Measurements from ENCODE around the gene NUTM2A. TPM values are rescaled to one million over a fixed set of nuclear protein-coding genes. Genes with fewer than 3 reads are reported as not detected.
"Not testable (repeated sequence)": the region's sequence is repeated elsewhere in the genome, so short reads cannot be mapped to it uniquely, and the experiment has no call there.

The NUTM2A gene
- total RNA-seq, 1 experiment from 2014 or later, result 0.83 TPM

GRCh38 chr10:87211848-87212247 is 13.4 kb upstream of the NUTM2A start:
- not testable (repeated sequence) for H3K23me2 ChIP-seq (ENCODE audit: insufficient read length, low read depth, low read length, poor library complexity, severe bottlenecking); H4K91ac ChIP-seq (ENCODE audit: insufficient read length, low read depth, low read length); H3K36me3 Mint-ChIP-seq (ENCODE audit: insufficient read depth in 1 of 3, low read depth in 3 of 3); H3K4me1 Mint-ChIP-seq; H3K79me1 ChIP-seq (ENCODE audit: insufficient read depth, low read depth, low read length, poor library complexity, severe bottlenecking); DNase-seq; H2BK5ac ChIP-seq (ENCODE audit: insufficient read length, low read length); H3K27me3 Mint-ChIP-seq (ENCODE audit: low read depth); H3T11ph ChIP-seq (ENCODE audit: low read length); H2BK15ac ChIP-seq (ENCODE audit: low read depth, low read length); H2BK120ac ChIP-seq (ENCODE audit: low read depth, low read length, poor library complexity, severe bottlenecking); H4K8ac ChIP-seq (replicated peaks; ENCODE audit: insufficient read length, low read depth, low read length); H3K9me3 ChIP-seq (ENCODE audit: control insufficient read depth, low read depth, low read length); H3K9ac ChIP-seq (ENCODE audit: extremely low read depth, insufficient read length, low read length); H4K5ac ChIP-seq (ENCODE audit: insufficient read length, low read depth, low read length); H3K27me3 ChIP-seq (ENCODE audit: insufficient read depth, low read length); H3K18ac ChIP-seq (ENCODE audit: insufficient read length, low read depth, low read length); H3K56ac ChIP-seq (ENCODE audit: insufficient read length, low read depth, low read length); H2AK5ac ChIP-seq (ENCODE audit: insufficient read length, low read length); H2BK12ac ChIP-seq (ENCODE audit: insufficient read length, low read depth, low read length); H3K79me2 ChIP-seq (ENCODE audit: insufficient read depth, low read length); H3K9me3 Mint-ChIP-seq; H2AFZ ChIP-seq (ENCODE audit: low read length); H4K20me1 ChIP-seq (ENCODE audit: control insufficient read depth, insufficient read depth, insufficient read length); H3K27ac Mint-ChIP-seq; H3K4ac ChIP-seq (ENCODE audit: low read depth, low read length); H3K27ac ChIP-seq (ENCODE audit: insufficient read length, low read depth, low read length); H3K14ac ChIP-seq (ENCODE audit: insufficient read depth, low read length); H3K4me2 ChIP-seq (ENCODE audit: insufficient read depth, insufficient read length, low read length); H3K4me1 ChIP-seq (ENCODE audit: insufficient read depth, low read length); H2BK20ac ChIP-seq (ENCODE audit: low read depth, low read length, poor library complexity, severe bottlenecking); H3K4me3 Mint-ChIP-seq; H3K23ac ChIP-seq (ENCODE audit: insufficient read length, low read depth, low read length)
- no CpG with 5 or more reads among the region's 2 CpGs for WGBS (ENCODE audit: extremely low coverage, insufficient read length, low lambda C conversion rate)

- H3K36me3 Mint-ChIP-seq (ENCODE audit: insufficient read depth in 1 of 3, low read depth in 3 of 3); H2BK120ac ChIP-seq (ENCODE audit: low read depth, low read length, poor library complexity, severe bottlenecking); H3K4ac ChIP-seq (ENCODE audit: low read depth, low read length); H3K4me1 Mint-ChIP-seq; H2BK5ac ChIP-seq (ENCODE audit: insufficient read length, low read length); H3K27ac ChIP-seq (ENCODE audit: insufficient read length, low read depth, low read length); H3K79me1 ChIP-seq (ENCODE audit: insufficient read depth, low read depth, low read length, poor library complexity, severe bottlenecking); H4K5ac ChIP-seq (ENCODE audit: insufficient read length, low read depth, low read length); H3K27ac Mint-ChIP-seq; H3K18ac ChIP-seq (ENCODE audit: insufficient read length, low read depth, low read length); DNase-seq; H3K9me3 ChIP-seq (ENCODE audit: control insufficient read depth, low read depth, low read length); H2AFZ ChIP-seq (ENCODE audit: low read length); H3K9ac ChIP-seq (ENCODE audit: extremely low read depth, insufficient read length, low read length); H3K14ac ChIP-seq (ENCODE audit: insufficient read depth, low read length); H4K20me1 ChIP-seq (ENCODE audit: control insufficient read depth, insufficient read depth, insufficient read length); H3K9me3 Mint-ChIP-seq; H4K8ac ChIP-seq (replicated peaks; ENCODE audit: insufficient read length, low read depth, low read length); H3K23me2 ChIP-seq (ENCODE audit: insufficient read length, low read depth, low read length, poor library complexity, severe bottlenecking); H3T11ph ChIP-seq (ENCODE audit: low read length); H2BK15ac ChIP-seq (ENCODE audit: low read depth, low read length); H3K27me3 Mint-ChIP-seq (ENCODE audit: low read depth); H2AK5ac ChIP-seq (ENCODE audit: insufficient read length, low read length); H3K27me3 ChIP-seq (ENCODE audit: insufficient read depth, low read length); H3K4me3 Mint-ChIP-seq; H2BK20ac ChIP-seq (ENCODE audit: low read depth, low read length, poor library complexity, severe bottlenecking); H3K79me2 ChIP-seq (ENCODE audit: insufficient read depth, low read length); H3K4me1 ChIP-seq (ENCODE audit: insufficient read depth, low read length); H2BK12ac ChIP-seq (ENCODE audit: insufficient read length, low read depth, low read length); H3K4me2 ChIP-seq (ENCODE audit: insufficient read depth, insufficient read length, low read length); H4K91ac ChIP-seq (ENCODE audit: insufficient read length, low read depth, low read length); H3K23ac ChIP-seq (ENCODE audit: insufficient read length, low read depth, low read length); H3K56ac ChIP-seq (ENCODE audit: insufficient read length, low read depth, low read length): not testable (repeated sequence)
- no CpG with 5 or more reads among the region's 8 CpGs for WGBS (ENCODE audit: extremely low coverage, insufficient read length, low lambda C conversion rate)
Measured at GRCh38 chr10:87213150-87213765, 12.0 kb upstream of the NUTM2A start.
